Stimulated activated CD8-positive, alpha-beta memory T cell treated with anti-CD3 and anti-CD28 coated beads, Interleukin-15, amount 100 ng/mL, for 4 hours (primary cell): ENCODE results near the gene ZNF692.
"Not testable (repeated sequence)": the region's sequence is repeated elsewhere in the genome, so short reads cannot be mapped to it uniquely, and the experiment has no call there.

ENCODE experiments used
- DNase-seq, 2 donors: peaks; one replicate each; pipeline ENCODE4 v3.0.0-alpha.2; 2020; ENCODE audit warnings: low read depth in 2 of 2

The ZNF692 gene, protein sequence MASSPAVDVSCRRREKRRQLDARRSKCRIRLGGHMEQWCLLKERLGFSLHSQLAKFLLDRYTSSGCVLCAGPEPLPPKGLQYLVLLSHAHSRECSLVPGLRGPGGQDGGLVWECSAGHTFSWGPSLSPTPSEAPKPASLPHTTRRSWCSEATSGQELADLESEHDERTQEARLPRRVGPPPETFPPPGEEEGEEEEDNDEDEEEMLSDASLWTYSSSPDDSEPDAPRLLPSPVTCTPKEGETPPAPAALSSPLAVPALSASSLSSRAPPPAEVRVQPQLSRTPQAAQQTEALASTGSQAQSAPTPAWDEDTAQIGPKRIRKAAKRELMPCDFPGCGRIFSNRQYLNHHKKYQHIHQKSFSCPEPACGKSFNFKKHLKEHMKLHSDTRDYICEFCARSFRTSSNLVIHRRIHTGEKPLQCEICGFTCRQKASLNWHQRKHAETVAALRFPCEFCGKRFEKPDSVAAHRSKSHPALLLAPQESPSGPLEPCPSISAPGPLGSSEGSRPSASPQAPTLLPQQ

GRCh38 chr1:248858891-248859889, at the start of gene ZNF692:
ZNF692 (minus strand) TSS chr1:248859085; CDS start chr1:248858309, 776 bp downstream.
- DNase-seq = peak; percentile 96

DNA sequence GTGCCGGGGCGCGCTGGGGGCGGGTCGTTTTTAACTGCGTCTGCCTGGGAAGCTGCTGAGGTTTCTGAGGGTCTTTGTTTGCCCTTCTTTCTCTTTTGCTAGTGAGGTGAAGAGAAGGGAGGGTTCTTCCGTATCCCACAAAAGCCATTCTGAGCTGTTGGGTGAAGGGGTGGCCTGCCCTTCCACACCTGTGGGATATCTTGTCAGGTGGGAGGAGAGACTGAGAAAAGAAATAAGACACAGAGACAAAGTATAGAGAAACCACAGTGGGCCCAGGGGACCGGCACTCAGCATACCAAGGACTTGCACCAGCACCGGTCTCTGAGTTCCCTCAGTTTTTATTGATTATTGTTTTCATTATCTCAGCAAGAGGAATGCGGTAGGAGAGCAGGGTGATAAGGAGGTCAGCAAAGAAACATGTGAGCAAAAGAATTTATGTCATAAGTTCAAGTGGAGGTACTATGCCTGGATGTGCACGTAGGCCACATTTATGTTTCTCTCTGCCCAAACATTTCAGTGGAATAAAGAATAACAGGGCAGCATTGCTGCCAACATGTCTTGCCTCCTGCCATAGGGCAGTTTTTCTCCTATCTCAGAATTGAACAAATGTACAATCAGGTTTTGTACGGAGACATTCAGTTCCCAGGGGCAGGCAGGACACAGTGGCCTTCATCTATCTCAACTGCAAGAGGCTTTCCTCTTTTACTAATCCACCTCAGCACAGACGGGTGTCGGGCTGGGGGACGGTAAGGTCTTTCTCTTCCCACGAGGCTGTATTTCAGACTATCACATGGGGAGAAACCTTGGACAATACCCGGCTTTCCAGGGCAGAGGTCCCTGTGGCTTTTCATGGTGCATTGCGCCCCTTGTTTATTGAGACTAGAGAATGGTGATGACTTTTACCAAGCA, 48.1 kb upstream of the ZNF692 start:
- no peak for DNase-seq

DNA sequence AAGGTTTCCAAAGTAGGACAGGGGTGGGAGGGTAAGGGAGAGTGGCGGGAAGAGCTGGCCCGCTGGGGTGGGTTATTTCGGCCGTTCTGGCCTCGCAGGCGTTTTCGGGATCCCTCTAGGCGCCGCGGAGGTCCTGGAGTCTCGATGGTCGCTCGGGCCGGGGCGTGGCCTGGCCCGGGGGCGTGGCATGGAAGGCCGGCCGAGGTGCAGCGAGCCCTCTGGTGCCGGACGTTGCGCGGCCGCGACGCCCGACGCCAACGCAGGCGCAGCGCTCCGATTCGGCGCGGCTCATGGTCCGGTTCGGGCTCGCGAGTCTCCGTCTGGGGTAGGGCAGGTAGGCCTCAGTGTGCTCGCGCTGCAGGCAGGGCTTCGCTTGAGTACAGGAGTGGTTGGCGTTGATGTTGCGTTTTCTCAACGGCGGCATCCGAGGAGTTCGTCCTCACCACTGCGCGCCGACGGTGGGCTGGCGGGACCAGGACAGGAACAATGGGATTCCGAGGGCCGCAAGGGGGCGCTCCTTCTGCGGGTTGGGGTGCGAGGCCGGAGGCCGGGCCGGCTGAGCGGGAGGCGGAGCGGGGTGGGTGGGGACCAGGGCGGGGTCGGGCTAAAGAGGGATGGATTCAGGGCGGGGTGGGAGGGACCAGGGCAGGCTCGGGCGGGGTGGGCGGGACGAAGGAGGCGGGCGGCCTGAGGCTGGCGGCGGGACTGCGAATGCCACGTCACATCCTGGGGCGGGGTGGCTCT, 47.3 kb upstream of the ZNF692 start, which contains the start of gene PGBD2:
TSS of gene PGBD2 (plus strand) at position 227 of the 744 bp plus-strand sequence. CDS start 7,628 bp downstream, outside the sequence.
- peak; percentile 85 to 88 for DNase-seq

- DNase-seq = no peak
These were observed 46.8 kb upstream of the ZNF692 start for GRCh38 chr1:248905662-248906008.

GRCh38 chr1:248904437-248905216, 45.7 kb upstream of the ZNF692 start:
- no peak for DNase-seq

GRCh38 chr1:248901578-248901977, 42.7 kb upstream of the ZNF692 start:
- DNase-seq = no peak

- DNase-seq = no peak
These were observed 41.8 kb upstream of the ZNF692 start for GRCh38 chr1:248900637-248901036.

DNA sequence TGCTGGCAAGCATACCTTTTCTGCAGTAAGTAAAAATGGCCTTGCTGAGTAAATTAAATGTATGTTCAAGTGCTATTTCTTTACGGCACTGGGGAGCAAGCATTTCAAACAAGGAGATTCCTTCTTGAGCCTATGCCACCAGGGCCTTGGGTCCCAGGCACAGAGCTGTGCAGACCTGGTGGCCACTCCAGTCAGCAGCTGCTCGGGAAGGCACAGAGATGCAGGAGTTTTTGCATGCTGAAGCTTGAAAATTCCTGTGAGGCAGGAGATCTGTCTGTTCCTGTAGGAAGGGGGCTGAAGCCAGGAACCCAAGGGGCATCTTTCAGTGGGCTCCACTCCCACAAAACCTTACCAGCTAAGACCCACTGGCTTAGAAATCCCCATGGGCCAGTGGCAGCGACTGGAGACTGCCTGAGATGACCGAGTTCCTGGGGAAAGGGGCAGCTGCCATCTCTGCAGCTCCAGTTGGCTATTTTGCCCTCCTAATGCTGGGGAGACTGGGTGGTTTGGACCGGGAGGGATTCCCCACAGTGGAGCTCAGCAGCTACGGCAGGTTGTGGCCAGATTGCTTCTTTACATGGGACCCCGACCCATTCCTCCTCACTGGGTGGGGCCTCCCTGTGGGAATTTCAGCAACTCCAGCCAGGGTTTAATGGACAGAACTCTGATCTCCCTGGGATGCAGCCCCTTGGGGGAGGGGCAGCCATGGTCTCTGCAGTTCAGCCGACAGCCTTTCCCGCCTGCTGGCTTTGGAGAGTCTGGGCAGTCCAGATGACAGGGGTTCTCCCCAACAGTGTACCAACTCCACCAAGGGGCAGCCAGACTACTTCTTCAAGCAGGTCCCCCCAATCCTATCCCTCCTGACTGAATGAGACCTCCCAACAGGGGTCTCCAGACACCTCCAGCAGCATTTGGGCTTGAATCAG, 38.8 kb upstream of the ZNF692 start:
- DNase-seq = no peak

DNA sequence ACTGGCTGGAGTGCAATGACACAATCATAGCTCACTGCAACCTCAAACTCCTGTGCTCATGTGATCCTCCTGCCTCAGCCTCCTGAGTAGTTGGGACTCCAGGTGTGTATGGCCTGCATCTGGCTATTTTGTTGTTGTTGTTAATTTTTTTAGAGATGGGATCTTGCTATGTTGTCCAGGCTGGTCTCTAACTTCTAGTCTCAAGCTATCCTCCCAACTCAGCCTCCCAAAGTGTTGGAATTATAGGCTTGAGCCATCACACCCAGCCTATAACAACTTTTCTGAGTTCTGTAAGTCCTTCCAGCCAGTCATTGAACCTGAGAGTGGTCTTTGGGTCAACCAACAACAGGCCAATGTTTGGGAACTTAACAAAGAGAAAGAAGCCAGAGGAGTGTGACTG, 36.0 kb upstream of the ZNF692 start:
- no peak for DNase-seq

- DNase-seq = no peak
These were observed 33.7 kb upstream of the ZNF692 start for GRCh38 chr1:248892590-248892989.

DNA sequence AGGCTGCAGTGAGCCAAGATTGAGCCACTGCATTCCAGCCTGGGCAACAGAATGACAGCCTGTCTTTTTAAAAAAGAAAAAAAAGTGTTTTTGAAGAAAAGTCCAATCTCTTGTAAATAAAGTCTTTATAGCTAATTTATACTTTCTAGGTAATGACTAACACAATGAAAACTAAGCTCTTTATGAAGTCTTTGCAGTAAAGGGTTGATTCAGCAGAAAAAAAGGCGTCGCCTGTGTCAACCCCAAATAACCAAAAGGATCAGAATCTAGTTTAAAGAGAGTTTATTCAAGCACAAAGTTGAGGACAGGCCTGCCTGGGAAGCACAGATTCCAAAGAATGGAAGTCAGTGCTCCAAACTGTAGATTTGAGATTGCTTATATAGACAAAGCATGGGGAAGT, 32.9 kb upstream of the ZNF692 start:
- no peak for DNase-seq

- no peak for DNase-seq
These were observed 31.9 kb upstream of the ZNF692 start for GRCh38 chr1:248890549-248891498.

DNA sequence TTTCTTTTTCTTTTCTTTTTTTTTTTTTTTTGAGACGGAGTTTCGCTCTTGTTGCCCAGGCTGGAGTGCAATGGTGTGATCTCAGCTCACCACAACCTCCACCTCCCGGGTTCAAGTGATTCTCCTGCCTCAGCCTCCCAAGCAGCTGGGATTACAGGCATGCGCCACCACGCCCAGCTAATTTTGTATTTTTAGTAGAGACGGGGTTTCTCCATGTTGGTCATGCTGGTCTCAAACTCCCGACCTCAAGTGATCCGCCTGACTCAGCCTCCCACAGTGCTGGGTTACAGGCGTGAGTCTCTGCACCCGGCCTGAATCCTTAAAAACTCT, 31.0 kb upstream of the ZNF692 start:
- DNase-seq = not testable (repeated sequence)

DNA sequence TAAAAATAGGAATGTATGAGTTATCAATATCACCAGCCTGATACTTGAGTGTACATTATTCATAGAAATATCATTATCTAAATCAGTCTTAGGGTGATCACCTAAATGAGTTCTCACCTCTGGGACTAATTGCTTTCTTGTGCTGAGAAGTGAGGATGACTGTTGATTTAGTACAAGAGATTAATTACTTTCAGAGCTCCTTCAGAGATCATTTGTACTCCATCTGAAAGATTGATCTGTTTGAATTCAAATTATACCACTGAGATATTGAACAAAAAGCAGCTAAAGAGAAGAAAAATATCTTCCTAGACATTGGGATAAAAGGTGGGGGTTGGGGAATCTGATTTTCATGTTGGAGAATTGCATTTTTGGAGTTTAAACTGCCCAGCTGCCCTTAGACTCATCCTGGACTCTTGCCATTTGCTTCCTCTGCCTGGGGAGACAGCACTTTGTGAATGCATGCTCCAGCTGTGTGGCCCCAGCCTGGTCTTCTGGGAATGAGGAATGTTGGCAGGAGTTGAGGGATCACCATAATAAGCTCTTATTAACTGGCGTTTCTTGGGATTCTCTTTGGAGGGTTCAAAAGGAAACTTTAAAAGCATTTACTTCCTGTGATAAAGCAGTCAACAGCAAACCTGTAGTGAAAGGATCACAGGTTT, 27.5 kb upstream of the ZNF692 start:
- no peak for DNase-seq

- DNase-seq = no peak
These were observed 26.8 kb upstream of the ZNF692 start for GRCh38 chr1:248885646-248886045.

DNA sequence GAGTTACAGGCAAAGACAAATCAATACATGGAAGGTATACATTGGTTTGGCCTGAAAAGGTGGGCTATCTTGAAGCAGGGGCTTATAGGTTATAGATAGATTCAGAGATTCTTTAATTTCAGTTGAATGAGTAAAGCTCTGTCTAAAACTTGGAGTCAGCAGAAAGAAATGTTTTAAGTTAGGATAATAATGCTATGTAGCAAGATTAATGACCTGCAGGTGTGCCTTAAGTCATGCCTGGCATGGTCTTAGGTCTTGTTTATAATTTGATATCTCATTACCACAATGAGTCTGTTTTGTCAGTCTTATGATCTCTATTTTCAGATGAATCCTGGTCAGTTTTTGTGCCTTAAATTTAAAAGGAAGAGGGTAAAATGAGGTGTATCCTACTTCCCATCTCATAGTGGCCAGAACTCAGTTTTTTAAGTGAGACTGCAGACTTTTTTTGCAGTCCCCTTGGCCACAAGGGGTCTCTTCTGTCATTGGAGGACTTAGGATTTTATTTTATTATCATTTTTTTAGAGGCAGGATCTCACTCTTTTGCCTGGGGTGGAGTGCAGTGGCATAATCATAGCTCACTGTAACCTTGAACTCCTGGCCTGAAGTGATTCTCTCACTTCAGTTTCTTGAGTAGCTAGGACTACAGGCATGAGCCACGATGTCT, 25.9 kb upstream of the ZNF692 start:
- DNase-seq = no peak
